HG03521 (cell line): ENCODE measurements around the gene MBP.

ENCODE experiments used
- ATAC-seq: cut with Tn5 transposase; IDR thresholded peaks from one replicate; pipeline ENCODE4 v1.9.1; 2021; ENCODE audit warnings: mild to moderate bottlenecking, moderate library complexity; ENCODE audit not compliant: unreplicated experiment

The MBP gene

GRCh38 chr18:77103187-77103850, 29.3 kb downstream of the MBP start:
- no peak for ATAC-seq

- ATAC-seq, result peak; percentile 79
Observed at GRCh38 chr18:77102259-77103040, 30.1 kb downstream of the MBP start.

- peak; percentile 26 for ATAC-seq
Observed at GRCh38 chr18:77101410-77102258, 30.9 kb downstream of the MBP start.

GRCh38 chr18:77100751-77101355, 31.7 kb downstream of the MBP start:
- no peak for ATAC-seq

GRCh38 chr18:77099485-77100370, 32.9 kb downstream of the MBP start:
- no peak for ATAC-seq

GRCh38 chr18:77098538-77099174, 33.9 kb downstream of the MBP start:
- ATAC-seq, result no peak

GRCh38 chr18:77098029-77098428, 34.6 kb downstream of the MBP start:
- ATAC-seq, result no peak

- ATAC-seq, result no peak
Observed at GRCh38 chr18:77096936-77097886, 35.4 kb downstream of the MBP start.

GRCh38 chr18:77095391-77096371, 36.9 kb downstream of the MBP start:
- no peak for ATAC-seq

GRCh38 chr18:77093586-77093985, 39.0 kb downstream of the MBP start:
- no peak for ATAC-seq

- no peak for ATAC-seq
Observed at GRCh38 chr18:77093067-77093430, 39.5 kb downstream of the MBP start.

- no peak for ATAC-seq
Observed at GRCh38 chr18:77092104-77093066, 40.2 kb downstream of the MBP start.

- no peak for ATAC-seq
Observed at GRCh38 chr18:77091366-77091765, 41.2 kb downstream of the MBP start.

- ATAC-seq, result no peak
Observed at GRCh38 chr18:77090546-77091174, 41.9 kb downstream of the MBP start.

- no peak for ATAC-seq
Observed at GRCh38 chr18:77089723-77090285, 42.8 kb downstream of the MBP start.
